ENCODE results near the gene DDX51.

DNA sequence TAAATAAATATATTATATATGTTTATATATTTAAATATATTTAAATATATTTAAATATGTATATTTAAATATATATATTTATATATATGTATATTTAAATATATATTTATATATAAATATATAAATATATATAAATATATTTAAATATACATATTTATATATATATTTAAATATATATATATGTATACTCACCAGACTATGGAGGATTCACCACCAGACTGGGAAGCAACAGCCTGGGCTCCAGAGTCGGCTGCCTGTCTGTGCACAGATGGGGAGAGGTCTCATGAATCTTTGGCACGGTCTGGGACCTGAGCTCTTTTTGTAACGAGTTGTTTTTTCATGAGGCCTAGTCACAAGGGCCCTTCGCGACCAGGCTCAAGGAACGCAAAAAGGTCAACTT, 21.5 kb upstream of the DDX51 start:
- TF ChIP-seq, protein P1, sequence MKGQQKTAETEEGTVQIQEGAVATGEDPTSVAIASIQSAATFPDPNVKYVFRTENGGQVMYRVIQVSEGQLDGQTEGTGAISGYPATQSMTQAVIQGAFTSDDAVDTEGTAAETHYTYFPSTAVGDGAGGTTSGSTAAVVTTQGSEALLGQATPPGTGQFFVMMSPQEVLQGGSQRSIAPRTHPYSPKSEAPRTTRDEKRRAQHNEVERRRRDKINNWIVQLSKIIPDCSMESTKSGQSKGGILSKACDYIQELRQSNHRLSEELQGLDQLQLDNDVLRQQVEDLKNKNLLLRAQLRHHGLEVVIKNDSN (IDR thresholded peaks at IDR 0.05), result no peak
- no peak for TF ChIP-seq EP300 (IDR thresholded peaks at IDR 0.05; ENCODE audit: borderline replicate concordance)
- TF ChIP-seq NFIC (IDR thresholded peaks at IDR 0.05), result no peak
- no peak for TF ChIP-seq CREB1 (IDR thresholded peaks at IDR 0.05; ENCODE audit: low read depth)
- no peak for TF ChIP-seq EGR1 (IDR thresholded peaks at IDR 0.05)
- TF ChIP-seq, protein P2, sequence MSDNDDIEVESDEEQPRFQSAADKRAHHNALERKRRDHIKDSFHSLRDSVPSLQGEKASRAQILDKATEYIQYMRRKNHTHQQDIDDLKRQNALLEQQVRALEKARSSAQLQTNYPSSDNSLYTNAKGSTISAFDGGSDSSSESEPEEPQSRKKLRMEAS (IDR thresholded peaks at IDR 0.05), result no peak
